HCT116 (cell line): ENCODE data around the gene REEP3. TPM values are rescaled to one million over a fixed set of nuclear protein-coding genes. Genes with fewer than 3 reads are reported as not detected.
"Not testable (repeated sequence)": the region's sequence is repeated elsewhere in the genome, so short reads cannot be mapped to it uniquely, and the experiment has no call there.

ENCODE experiments used
- ATAC-seq: fragments of 200-7000 bp; cut with Tn5 transposase; 2 replicates; pipeline ENCODE4 v1.9.1; 2020; ENCODE audit warnings: mild to moderate bottlenecking, moderate library complexity
- BruUV-seq: library from RNA; stranded (reverse); fragments of 400-500 nt; replicated peaks from 2 replicates; lab custom pipeline; 2021; lab: Mats Ljungman, UMichigan
- CTCF ChIA-PET: fragments of 300-600 bp; sonication (Branson Sonifier 250); formaldehyde crosslinking; loops from one replicate; lab custom pipeline; 2021; ENCODE audit warnings: antibody characterized with exemption; lab: Charles Lee
- POLR2A ChIA-PET: fragments of 300-600, 350-600 bp; sonication (Branson Sonifier 250); formaldehyde crosslinking; loops from one replicate; lab custom pipeline; 2021; ENCODE audit warnings: antibody characterized with exemption; lab: Charles Lee
- RAD21 ChIA-PET, 2 experiments: fragments of 300-600 bp; sonication (Branson Sonifier 250); formaldehyde crosslinking; loops; one replicate each; lab custom pipeline; 2023; ENCODE audit warnings: low total read pairs in 2 of 2; ENCODE audit not compliant: uncharacterized antibody in 2 of 2, unreplicated experiment in 2 of 2, low non-redundant PET in 1 of 2; lab: Charles Lee
- DNase-seq: peaks from one replicate; pipeline ENCODE4 v3.0.0-alpha.2; 2010; ENCODE audit warnings: low read depth, low spot score
- H2AFZ ChIP-seq: fragments of 200-600 bp; shearing (Covaris generic), sonication (generic); 2 replicates; pipeline ENCODE4 v1.6.1; 2017; ENCODE audit warnings: low read depth, mixed run types, mixed read lengths, antibody characterized with exemption, low read length; ENCODE audit not compliant: poor library complexity, severe bottlenecking
- H3K27ac ChIP-seq: 2 replicates; pipeline ENCODE4 v1.5.1; 2012; ENCODE audit warnings: low read depth, low read length
- H3K27me3 ChIP-seq: fragments of 200-600 bp; sonication (generic); 2 replicates; pipeline ENCODE4 v1.6.1; 2016; ENCODE audit warnings: mixed run types, low read length, mixed read lengths; ENCODE audit not compliant: insufficient read depth
- H3K36me3 ChIP-seq, 2 experiments: fragments of 200-500 bp in 1 of 2; fragments of 200-600 bp in 1 of 2; sonication (Bioruptor generic) in 1 of 2; sonication (generic) in 1 of 2; 2 replicates each; pipeline versions ENCODE4 v1.5.1 to v1.6.1; 2014 to 2016; ENCODE audit warnings: low read length in 2 of 2, inconsistent platforms in 1 of 2, mixed read lengths in 1 of 2, mixed run types in 1 of 2; ENCODE audit not compliant: insufficient read depth in 2 of 2, control insufficient read depth in 1 of 2
- H3K4me1 ChIP-seq, 2 experiments: fragments of 200-600 bp in 1 of 2; sonication (generic) in 1 of 2; 2 replicates each; pipeline versions ENCODE4 v1.5.1 to v1.6.1; 2012 to 2017; ENCODE audit warnings: low read length in 2 of 2, inconsistent platforms in 1 of 2, mild to moderate bottlenecking in 1 of 2, mixed read lengths in 1 of 2, mixed run types in 1 of 2, moderate library complexity in 1 of 2; ENCODE audit not compliant: insufficient read depth in 2 of 2, control insufficient read depth in 1 of 2
- H3K4me2 ChIP-seq: fragments of 200-600 bp; sonication (generic); 2 replicates; pipeline ENCODE4 v1.6.1; 2017; ENCODE audit warnings: mixed run types, low read length, mixed read lengths
- H3K4me3 ChIP-seq, 2 experiments: fragments of 200-600 bp in 1 of 2; sonication (generic) in 1 of 2; replicated peaks in 1 of 2; 2 replicates each; pipeline ENCODE4 v1.5.1; 2011 to 2016; ENCODE audit warnings: low read length in 2 of 2, control low read depth in 1 of 2, low read depth in 1 of 2, mild to moderate bottlenecking in 1 of 2, mixed read lengths in 1 of 2, mixed run types in 1 of 2
- H3K79me2 ChIP-seq: fragments of 200-600 bp; sonication (generic); 2 replicates; pipeline ENCODE4 v1.6.1; 2017; ENCODE audit warnings: mild to moderate bottlenecking, mixed run types, low read length, moderate library complexity, mixed read lengths; ENCODE audit not compliant: insufficient read depth
- H3K9ac ChIP-seq: fragments of 200-600 bp; sonication (generic); 2 replicates; pipeline ENCODE4 v1.6.1; 2016; ENCODE audit warnings: low read length, mixed read lengths
- H3K9me2 ChIP-seq: fragments of 200-600 bp; sonication (generic), shearing (Covaris generic); 2 replicates; pipeline ENCODE4 v1.6.1; 2017; ENCODE audit warnings: mixed run types, mild to moderate bottlenecking, moderate library complexity; ENCODE audit not compliant: insufficient read depth
- H3K9me3 ChIP-seq, 2 experiments: fragments of 200-500 bp in 1 of 2; fragments of 200-600 bp in 1 of 2; sonication (Bioruptor generic) in 1 of 2; sonication (generic) in 1 of 2; 2 replicates each; pipeline ENCODE4 v1.6.1; 2014 to 2017; ENCODE audit warnings: low read length in 2 of 2, mixed read lengths in 2 of 2, inconsistent platforms in 1 of 2, low read depth in 1 of 2, mild to moderate bottlenecking in 1 of 2, mixed run types in 1 of 2, moderate library complexity in 1 of 2; ENCODE audit not compliant: control insufficient read depth in 1 of 2, insufficient read depth in 1 of 2
- H4K20me1 ChIP-seq: fragments of 200-600 bp; sonication (generic), shearing (Covaris generic); 2 replicates; pipeline ENCODE4 v1.6.1; 2017; ENCODE audit warnings: mixed run types, mild to moderate bottlenecking, moderate library complexity; ENCODE audit not compliant: insufficient read depth
- ATF3 ChIP-seq: IDR thresholded peaks from 2 replicates; pipeline ENCODE4 v1.6.1; 2012
- CBX3 ChIP-seq: IDR thresholded peaks from 2 replicates; pipeline ENCODE4 v1.6.1; 2012; ENCODE audit warnings: low read depth
- ELF1 ChIP-seq: IDR thresholded peaks from 2 replicates; pipeline ENCODE4 v1.6.1; 2012; ENCODE audit warnings: low read depth, borderline replicate concordance
- EZH2 ChIP-seq: fragments of 200-600 bp; sonication (generic); IDR thresholded peaks from 2 replicates; pipeline ENCODE4 v1.6.1; 2017; ENCODE audit warnings: antibody characterized with exemption, mixed run types
- JUND ChIP-seq: IDR thresholded peaks from 2 replicates; pipeline ENCODE4 v1.6.1; 2012
- MAX ChIP-seq: IDR thresholded peaks from 2 replicates; pipeline ENCODE4 v1.6.1; 2012
- POLR2A ChIP-seq: IDR thresholded peaks from 2 replicates; pipeline ENCODE4 v1.7.0; 2011; ENCODE audit warnings: borderline replicate concordance; ENCODE audit not compliant: insufficient read depth, insufficient read length; ENCODE audit errors: extremely low read depth
- SIN3A ChIP-seq: IDR thresholded peaks from 2 replicates; pipeline ENCODE4 v1.6.1; 2012; ENCODE audit warnings: low read depth
- SP1 ChIP-seq: IDR thresholded peaks from 2 replicates; pipeline ENCODE4 v1.6.1; 2012; ENCODE audit warnings: low read depth
- TCF7L2 ChIP-seq: IDR thresholded peaks from 2 replicates; pipeline ENCODE4 v1.7.0; 2011; ENCODE audit warnings: borderline replicate concordance, inconsistent platforms; ENCODE audit not compliant: insufficient read depth, insufficient read length; ENCODE audit errors: extremely low read depth
- YY1 ChIP-seq: IDR thresholded peaks from 2 replicates; pipeline ENCODE4 v1.6.1; 2011; ENCODE audit warnings: low read length, low read depth, moderate library complexity, mild to moderate bottlenecking; ENCODE audit not compliant: insufficient replicate concordance; ENCODE audit errors: extremely low read depth
- ZFX ChIP-seq: fragments of 450-650 bp; IDR thresholded peaks from 2 replicates; pipeline ENCODE4 v1.6.1; 2017
- ZNF274 ChIP-seq: fragments of 200-500 bp; sonication (Bioruptor generic); IDR thresholded peaks from 2 replicates; pipeline ENCODE4 v1.6.1; 2014; ENCODE audit warnings: mild to moderate bottlenecking, low read depth, low read length, inconsistent platforms
- intact Hi-C: fragments of 100-400 bp; cut with micrococcal nuclease; formaldehyde crosslinking; loops from 2 replicates; pipeline ENCODE4 v1.10.0; 2022
- total RNA-seq: library from RNA; stranded (reverse); gene quantifications from one replicate; pipeline ENCODE4 v1.2.1, GENCODE V29; 2021; ENCODE audit not compliant: unreplicated experiment

Gene REEP3
- total RNA-seq, 1 experiment from 2014 or later = 41.3 TPM

- no peak for TF ChIP-seq POLR2A
- TF ChIP-seq SIN3A = no peak
- TF ChIP-seq SP1 = no peak
Observed at GRCh38 chr10:63498665-63499064, 22.5 kb upstream of the REEP3 start (continued).

- RAD21 ChIA-PET, H3K9me2 ChIP-seq, H2AFZ ChIP-seq, CTCF ChIA-PET, BruUV-seq, H4K20me1 ChIP-seq, H3K36me3 ChIP-seq, H3K9ac ChIP-seq, H3K9me3 ChIP-seq, H3K4me2 ChIP-seq, DNase-seq, intact Hi-C loops, H3K27ac ChIP-seq, H3K27me3 ChIP-seq, ATAC-seq, H3K4me3 ChIP-seq, POLR2A ChIA-PET: not testable (repeated sequence)
- Histone ChIP-seq H3K4me1 (peaks cover 12% of the 10 kb centered on the region in 2 experiments), H3K79me2 (peaks cover 81% of the 10 kb centered on the region)
Observed at GRCh38 chr10:63500551-63500950, 20.6 kb upstream of the REEP3 start.

- ChIA-PET RAD21 (no interaction called here), POLR2A (no interaction called here), CTCF (no interaction called here)
- no TSS peak for BruUV-seq
- no peaks in the 10 kb centered on the region for H3K36me3 ChIP-seq
- no peak overlapping the region for H3K27ac ChIP-seq
- DNase-seq = no peak
- H3K4me3 ChIP-seq = no peak overlapping the region
- peaks cover 12% of the 10 kb centered on the region in 2 experiments for H3K4me1 ChIP-seq
- no peaks in the 10 kb centered on the region for H3K27me3 ChIP-seq
- peaks cover 81% of the 10 kb centered on the region for H3K79me2 ChIP-seq
- H3K9me3 ChIP-seq = no peaks in the 10 kb centered on the region
- H3K9ac ChIP-seq = no peak overlapping the region
- ATAC-seq = no peak
- intact Hi-C loops = no loop called here
- no peak overlapping the region for H2AFZ ChIP-seq
- TF ChIP-seq YY1 (no peak), ZFX (no peak), SP1 (no peak), POLR2A (no peak), ATF3 (no peak), MAX (no peak), TCF7L2 (no peak), EZH2 (no peak), CBX3 (no peak), ZNF274 (no peak), JUND (no peak), ELF1 (no peak)
- no peaks in the 10 kb centered on the region for H4K20me1 ChIP-seq
- H3K9me2 ChIP-seq = no peaks in the 10 kb centered on the region
- H3K4me2 ChIP-seq = no peak overlapping the region
Observed at GRCh38 chr10:63501954-63502353, 19.2 kb upstream of the REEP3 start.
